Neural cell (in vitro differentiated cells): ENCODE data around the gene ISG20L2. TPM values are rescaled to one million over a fixed set of nuclear protein-coding genes. Genes with fewer than 3 reads are reported as not detected.

Source experiments
- H2AFZ ChIP-seq: fragments of 200-600, 300-800 bp; sonication (generic), shearing (Covaris generic); 2 replicates; pipeline ENCODE4 v1.6.0; 2014; ENCODE audit warnings: low read depth, mild to moderate bottlenecking, antibody characterized with exemption, low read length, moderate library complexity
- H3F3A ChIP-seq: fragments of 200-600 bp; shearing (Covaris generic); 2 replicates; pipeline ENCODE4 v1.6.1; 2016; ENCODE audit warnings: mild to moderate bottlenecking, moderate library complexity, mixed read lengths, antibody characterized with exemption, low read length; ENCODE audit not compliant: insufficient read depth, poor library complexity, severe bottlenecking
- H3K27ac ChIP-seq: fragments of 200-600, 300-800 bp; sonication (generic), shearing (Covaris generic); 2 replicates; pipeline ENCODE4 v1.5.1; 2014; ENCODE audit warnings: mild to moderate bottlenecking, low read length, moderate library complexity
- H3K27me3 ChIP-seq: fragments of 300-800, 200-600 bp; sonication (generic), shearing (Covaris generic); 2 replicates; pipeline ENCODE4 v1.6.0; 2014; ENCODE audit warnings: mild to moderate bottlenecking, low read depth, low read length, moderate library complexity; ENCODE audit not compliant: insufficient read depth
- H3K36me3 ChIP-seq: fragments of 300-800, 200-600 bp; sonication (generic), shearing (Covaris generic); 2 replicates; pipeline ENCODE4 v1.5.1; 2014; ENCODE audit warnings: mild to moderate bottlenecking, antibody characterized with exemption, low read length, moderate library complexity; ENCODE audit not compliant: insufficient read depth
- H3K4me2 ChIP-seq: fragments of 300-800, 200-600 bp; sonication (generic), shearing (Covaris generic); 2 replicates; pipeline ENCODE4 v1.6.0; 2014; ENCODE audit warnings: mild to moderate bottlenecking, low read length
- H3K4me3 ChIP-seq: fragments of 300-800, 200-600 bp; sonication (generic), shearing (Covaris generic); 2 replicates; pipeline ENCODE4 v1.5.1; 2014; ENCODE audit warnings: mild to moderate bottlenecking, low read length, moderate library complexity
- H3K79me2 ChIP-seq: fragments of 200-600 bp; shearing (Covaris generic); replicated peaks from 2 replicates; pipeline ENCODE4 v1.6.0; 2014; ENCODE audit warnings: mild to moderate bottlenecking, low read length, moderate library complexity; ENCODE audit not compliant: insufficient read depth
- H3K9ac ChIP-seq: fragments of 300-800, 200-600 bp; sonication (generic), shearing (Covaris generic); 2 replicates; pipeline ENCODE4 v1.6.1; 2016; ENCODE audit warnings: mild to moderate bottlenecking, low read length, mixed read lengths
- H3K9me2 ChIP-seq: fragments of 200-600 bp; shearing (Covaris generic); 2 replicates; pipeline ENCODE4 v1.6.1; 2016; ENCODE audit warnings: mild to moderate bottlenecking, low read length, mixed read lengths; ENCODE audit not compliant: insufficient read depth
- H3K9me3 ChIP-seq: fragments of 200-600, 300-800 bp; sonication (generic), shearing (Covaris generic); 2 replicates; pipeline ENCODE4 v1.6.1; 2016; ENCODE audit warnings: mild to moderate bottlenecking, mixed run types, low read length, moderate library complexity, mixed read lengths
- H4K20me1 ChIP-seq: fragments of 200-600 bp; shearing (Covaris generic); 2 replicates; pipeline ENCODE4 v1.6.1; 2016; ENCODE audit warnings: mild to moderate bottlenecking, mixed run types; ENCODE audit not compliant: insufficient read depth
- CTCF ChIP-seq: fragments of 450-650 bp; IDR thresholded peaks from 2 replicates; pipeline ENCODE4 v1.5.1; 2014; ENCODE audit warnings: antibody characterized with exemption, mild to moderate bottlenecking, moderate library complexity; ENCODE audit not compliant: poor library complexity, severe bottlenecking
- EP300 ChIP-seq: fragments of 450-650 bp; conservative IDR thresholded peaks from 2 replicates; pipeline ENCODE4 v1.6.1; 2014; ENCODE audit warnings: antibody characterized with exemption, mild to moderate bottlenecking, moderate library complexity; ENCODE audit not compliant: poor library complexity, severe bottlenecking
- EZH2 ChIP-seq: fragments of 200-600, 300-800 bp; shearing (Covaris generic), sonication (generic); IDR thresholded peaks from 2 replicates; pipeline ENCODE4 v1.6.1; 2014; ENCODE audit warnings: antibody characterized with exemption, low read length, borderline replicate concordance, mild to moderate bottlenecking; ENCODE audit not compliant: insufficient read depth, poor library complexity, severe bottlenecking
- MXI1 ChIP-seq: fragments of 450-650 bp; conservative IDR thresholded peaks from 2 replicates; pipeline ENCODE4 v1.6.1; 2014; ENCODE audit warnings: antibody characterized with exemption, mild to moderate bottlenecking; ENCODE audit not compliant: poor library complexity, severe bottlenecking
- POLR2AphosphoS5 ChIP-seq: IDR thresholded peaks from 2 replicates; pipeline ENCODE4 v1.6.1; 2012
- RAD21 ChIP-seq: fragments of 450-650 bp; conservative IDR thresholded peaks from 2 replicates; pipeline ENCODE4 v1.6.1; 2014; ENCODE audit warnings: antibody characterized with exemption, mild to moderate bottlenecking, moderate library complexity
- REST ChIP-seq: IDR thresholded peaks from 2 replicates; pipeline ENCODE4 v1.6.1; 2012; ENCODE audit warnings: borderline replicate concordance
- SMC3 ChIP-seq: fragments of 450-650 bp; conservative IDR thresholded peaks from 2 replicates; pipeline ENCODE4 v1.6.1; 2014; ENCODE audit warnings: antibody characterized with exemption, mild to moderate bottlenecking, moderate library complexity; ENCODE audit not compliant: poor library complexity
- TAF1 ChIP-seq: IDR thresholded peaks from 2 replicates; pipeline ENCODE4 v1.6.1; 2012; ENCODE audit warnings: low read depth
- polyA plus RNA-seq: library from polyadenylated mRNA; depleted of rRNA; stranded (reverse); fragments of >200 nt; gene quantifications from 2 replicates; pipeline ENCODE4 v1.2.3, GENCODE V29; 2014

Gene ISG20L2
- polyA plus RNA-seq, 1 donor from 2014 or later: 8.5 TPM

- no peaks in the 10 kb centered on the region for H3K36me3 ChIP-seq
- H3K4me3 ChIP-seq: no peak overlapping the region
- H3K9ac ChIP-seq: no peak overlapping the region
- no peak overlapping the region for H3K4me2 ChIP-seq
- no peaks in the 10 kb centered on the region for H3F3A ChIP-seq
- TF ChIP-seq EZH2 (no peak), CTCF (no peak), RAD21 (no peak), SMC3 (no peak), TAF1 (no peak), REST (no peak), MXI1 (no peak), EP300 (no peak), POLR2AphosphoS5 (no peak)
- no peaks in the 10 kb centered on the region for H3K9me2 ChIP-seq
- no peaks in the 10 kb centered on the region for H3K9me3 ChIP-seq
- peaks cover 26% of the 10 kb centered on the region for H3K79me2 ChIP-seq
- H3K27ac ChIP-seq: no peak overlapping the region
- no peak overlapping the region for H2AFZ ChIP-seq
- peaks cover 4% of the 10 kb centered on the region for H3K27me3 ChIP-seq
- no peaks in the 10 kb centered on the region for H4K20me1 ChIP-seq
Measured at GRCh38 chr1:156680056-156680455, 48.5 kb downstream of the ISG20L2 start.

- Histone ChIP-seq H3K4me2 (no peak overlapping the region), H2AFZ (no peak overlapping the region), H3K79me2 (peaks cover 47% of the 10 kb centered on the region), H3K9me3 (no peaks in the 10 kb centered on the region), H4K20me1 (no peaks in the 10 kb centered on the region), H3K27me3 (peaks cover 4% of the 10 kb centered on the region), H3K4me3 (peak overlapping the region; percentile 64), H3K27ac (no peak overlapping the region), H3F3A (no peaks in the 10 kb centered on the region), H3K9ac (peak overlapping the region; percentile 10), H3K36me3 (no peaks in the 10 kb centered on the region), H3K9me2 (no peaks in the 10 kb centered on the region)
- peak; percentile 73 for TF ChIP-seq RAD21
- peak; percentile 84 for TF ChIP-seq SMC3
- TF ChIP-seq TAF1: no peak
- no peak for TF ChIP-seq EZH2
- no peak for TF ChIP-seq MXI1
- no peak for TF ChIP-seq REST
- peak; percentile 83 for TF ChIP-seq CTCF
- no peak for TF ChIP-seq EP300
Measured at GRCh38 chr1:156677616-156678596, 50.7 kb downstream of the ISG20L2 start.
